Right lobe of liver (tissue), 6 donors: ENCODE data around the gene CHKA. TPM values are rescaled to one million over a fixed set of nuclear protein-coding genes. Genes with fewer than 3 reads are reported as not detected.

ENCODE experiments used
- ATAC-seq, 4 donors: fragments of 200-7000 bp; cut with Tn5 transposase; one replicate each; pipeline ENCODE4 v1.9.1; 2020; ENCODE audit warnings: mild to moderate bottlenecking in 4 of 4, moderate library complexity in 4 of 4
- DNase-seq, 3 donors: peaks; one replicate each; pipeline ENCODE4 v3.0.0-alpha.2; 2020
- H3K27ac ChIP-seq, 3 donors: fragments of 200-600 bp; one replicate each; pipeline ENCODE4 v1.8.0; 2022
- H3K27me3 ChIP-seq, 2 donors: fragments of 200-600 bp; one replicate each; pipeline ENCODE4 v1.8.0; 2022
- H3K36me3 ChIP-seq, 4 donors: fragments of 200-600 bp; sonication (generic) in 1 of 4; one replicate each; pipeline versions ENCODE4 v1.5.1 to v1.8.0; 2017 to 2022; ENCODE audit warnings: control low read depth in 1 of 4
- H3K4me1 ChIP-seq, 4 donors: fragments of 200-600 bp; sonication (generic) in 1 of 4; one replicate each; pipeline versions ENCODE4 v1.5.1 to v1.8.0; 2017 to 2022; ENCODE audit warnings: control low read depth in 1 of 4
- H3K4me3 ChIP-seq, 3 donors: fragments of 200-600 bp; one replicate each; pipeline ENCODE4 v1.8.0; 2022
- H3K9me3 ChIP-seq, 4 donors: fragments of 200-600 bp; sonication (generic) in 1 of 4; one replicate each; pipeline versions ENCODE4 v1.5.1 to v1.8.0; 2017 to 2022; ENCODE audit warnings: control low read depth in 1 of 4
- CTCF ChIP-seq, 4 donors: fragments of 200-600 bp in 3 of 4; fragments of 450-650 bp in 1 of 4; IDR thresholded peaks; one replicate each; pipeline versions ENCODE4 v1.5.1 to v1.8.0; 2016 to 2022; ENCODE audit warnings: antibody characterized with exemption in 4 of 4, mild to moderate bottlenecking in 2 of 4
- POLR2A ChIP-seq: fragments of 450-650 bp; IDR thresholded peaks from one replicate; pipeline ENCODE4 v1.6.1; 2017; ENCODE audit warnings: antibody characterized with exemption, mild to moderate bottlenecking
- WGBS: methylation state at CpG from one replicate; pipeline ENCODE4 v1.1.6; 2018; ENCODE audit warnings: low coverage, low lambda C conversion rate; ENCODE audit not compliant: insufficient coverage; ENCODE audit errors: missing lambda C conversion rate; 5-methylcytosine and 5-hydroxymethylcytosine counted together
- intact Hi-C, 2 donors: fragments of 100-400 bp; cut with DNase I; formaldehyde crosslinking; loops; one replicate each; pipeline versions ENCODE4 v1.11.2 to v1.14.1; 2022
- total RNA-seq, 6 experiments: library from RNA; depleted of rRNA in 2 of 6; stranded (reverse); fragments of >200 nt in 2 of 6; fragmentation: NEBNext Ultra II Directional in 3 of 6; extraction: Animal tissue kit (Norgen Biotek cat#: 25700) in 3 of 6; gene quantifications; one replicate each; pipeline versions ENCODE4 v1.1.0 to v1.2.4, GENCODE V29; 2016 to 2023
- donor health status: DM: no; HTN: yes; CAD: no.
- donor health status: DM: no; HTN: no; CAD: no.
- donor health status: DM: no; HTN: no; CAD: no.
- donor health status: DM: no; HTN: yes; CAD: no.
- donor health status: DM: no; HTN: yes; CAD: no.

The CHKA gene
- total RNA-seq, 6 experiments from 2014 or later, result 15.1 to 35.8 (median 28.5) TPM

DNA sequence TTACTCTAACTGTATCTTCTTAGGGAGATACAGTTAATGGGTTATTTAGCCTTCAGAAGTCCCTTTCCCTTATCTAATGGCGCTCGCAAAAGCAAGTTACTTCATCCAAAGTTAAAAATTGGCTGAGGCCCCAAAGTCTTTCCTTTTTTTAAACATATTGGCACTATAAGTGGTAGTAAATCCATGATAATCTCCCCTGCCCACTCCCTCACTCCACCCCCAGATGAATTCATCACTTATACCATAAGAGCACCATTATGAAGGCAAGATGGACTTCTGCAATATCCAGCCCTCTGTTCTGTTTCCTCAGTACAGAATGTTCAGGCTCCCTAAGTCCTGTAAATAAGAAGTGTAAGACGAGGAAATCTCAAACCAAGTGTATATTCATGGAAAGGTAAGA is 37.7 kb downstream of the CHKA start:
- WGBS, result 55% methylated on average over 3 of the region's 3 CpGs
- DNase-seq (no peak), ATAC-seq (no peak)
- Histone ChIP-seq H3K27ac (no peak overlapping the region), H3K9me3 (no peaks in the 10 kb centered on the region), H3K4me3 (no peak overlapping the region), H3K27me3 (no peaks in the 10 kb centered on the region), H3K36me3 (peaks cover 0 to 8% (median 5%) of the 10 kb centered on the region in 4 donors), H3K4me1 (peaks cover 0 to 11% (median 3%) of the 10 kb centered on the region in 4 donors)
- intact Hi-C loops, result no loop called here
- TF ChIP-seq CTCF (IDR thresholded peaks at IDR 0.05) (no peak), POLR2A (no peak)

DNA sequence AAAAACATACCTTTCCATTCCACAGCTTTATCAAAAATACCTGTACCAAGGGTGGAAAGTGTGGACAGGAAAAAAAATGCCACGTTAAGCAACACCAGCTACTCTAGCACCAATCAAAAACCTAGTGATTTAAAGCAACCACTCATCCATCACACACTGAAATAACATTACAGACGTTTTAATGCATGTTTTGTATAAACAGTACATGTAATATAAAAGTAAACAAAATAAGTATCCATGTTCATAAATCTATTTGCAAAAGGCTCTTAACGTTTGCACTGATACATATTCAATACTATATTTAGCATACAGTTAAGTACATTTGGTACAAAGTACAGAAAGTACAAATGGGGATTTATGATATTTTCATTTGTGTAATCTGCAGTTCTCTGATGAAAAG is 38.7 kb downstream of the CHKA start:
- ATAC-seq, result no peak
- Histone ChIP-seq H3K4me1 (peaks cover 0 to 12% (median 4%) of the 10 kb centered on the region in 4 donors), H3K36me3 (peaks cover 0 to 8% (median 5%) of the 10 kb centered on the region in 4 donors), H3K4me3 (no peak overlapping the region), H3K9me3 (no peaks in the 10 kb centered on the region), H3K27me3 (no peaks in the 10 kb centered on the region), H3K27ac (no peak overlapping the region)
- intact Hi-C loops, result no loop called here
- no peak for DNase-seq
- TF ChIP-seq POLR2A, result no peak
- no peak for TF ChIP-seq CTCF (IDR thresholded peaks at IDR 0.05)
- 28% methylated on average over 3 of the region's 3 CpGs for WGBS

GRCh38 chr11:68081691-68082090 is 39.5 kb downstream of the CHKA start:
- no peak overlapping the region for H3K27ac ChIP-seq
- ATAC-seq (peak; percentile 78 to 96 (median 92)), DNase-seq (peak in 2 of 3 donors; percentile 77 to 78)
- WGBS, result 20% methylated on average over 9 of the region's 9 CpGs
- intact Hi-C loops, result no loop called here
- no peak for TF ChIP-seq POLR2A
- no peak for TF ChIP-seq CTCF (IDR thresholded peaks at IDR 0.05)
- no peaks in the 10 kb centered on the region for H3K9me3 ChIP-seq
- H3K27me3 ChIP-seq, result no peaks in the 10 kb centered on the region
- peaks cover 0 to 8% (median 5%) of the 10 kb centered on the region in 4 donors for H3K36me3 ChIP-seq
- peaks cover 0 to 20% (median 6%) of the 10 kb centered on the region in 4 donors for H3K4me1 ChIP-seq
- H3K4me3 ChIP-seq, result no peak overlapping the region

- no peaks in the 10 kb centered on the region for H3K27me3 ChIP-seq
- peaks cover 0 to 8% (median 5%) of the 10 kb centered on the region in 4 donors for H3K36me3 ChIP-seq
- 85% methylated on average over 4 of the region's 8 CpGs for WGBS
- H3K9me3 ChIP-seq, result no peaks in the 10 kb centered on the region
- intact Hi-C loops, result no loop called here
- DNase-seq, result no peak
- H3K4me3 ChIP-seq, result no peak overlapping the region
- no peak overlapping the region for H3K27ac ChIP-seq
- peaks cover 0 to 25% (median 6%) of the 10 kb centered on the region in 4 donors for H3K4me1 ChIP-seq
- ATAC-seq, result no peak
- TF ChIP-seq POLR2A (no peak), CTCF (IDR thresholded peaks at IDR 0.05) (no peak)
Measured at GRCh38 chr11:68080860-68081259, 40.3 kb downstream of the CHKA start.
